Glomerular visceral epithelial cell (primary cell): ENCODE results near the gene CCDC54.

Experiments
- DNase-seq: peaks from one replicate; pipeline ENCODE4 v3.0.0-alpha.2; 2016; ENCODE audit errors: extremely low spot score

CCDC54 gene

GRCh38 chr3:107392549-107393165, 15.4 kb downstream of the CCDC54 start:
- DNase-seq = no peak

GRCh38 chr3:107394502-107394901, 17.3 kb downstream of the CCDC54 start:
- DNase-seq = no peak

GRCh38 chr3:107395066-107395465, 17.8 kb downstream of the CCDC54 start:
- no peak for DNase-seq

- DNase-seq = no peak
Measured at GRCh38 chr3:107401301-107401700, 24.1 kb downstream of the CCDC54 start.

- no peak for DNase-seq
Measured at GRCh38 chr3:107402214-107402613, 25.0 kb downstream of the CCDC54 start.

GRCh38 chr3:107404727-107405469, 27.7 kb downstream of the CCDC54 start:
- peak; percentile 11 for DNase-seq

- no peak for DNase-seq
Measured at GRCh38 chr3:107407355-107407754, 30.1 kb downstream of the CCDC54 start.

- no peak for DNase-seq
Measured at GRCh38 chr3:107408513-107408912, 31.3 kb downstream of the CCDC54 start.

GRCh38 chr3:107409365-107409764, 32.1 kb downstream of the CCDC54 start:
- DNase-seq = no peak

- DNase-seq = no peak
Measured at GRCh38 chr3:107410606-107411005, 33.4 kb downstream of the CCDC54 start.

GRCh38 chr3:107411056-107411455, 33.8 kb downstream of the CCDC54 start:
- DNase-seq = no peak

- DNase-seq = no peak
Measured at GRCh38 chr3:107411779-107412178, 34.5 kb downstream of the CCDC54 start.

GRCh38 chr3:107412376-107412775, 35.1 kb downstream of the CCDC54 start:
- DNase-seq = no peak

GRCh38 chr3:107413264-107413663, 36.0 kb downstream of the CCDC54 start:
- DNase-seq = no peak

- no peak for DNase-seq
Measured at GRCh38 chr3:107414325-107414964, 37.2 kb downstream of the CCDC54 start.

- DNase-seq = no peak
Measured at GRCh38 chr3:107416138-107416537, 38.9 kb downstream of the CCDC54 start.

GRCh38 chr3:107416886-107417285, 39.6 kb downstream of the CCDC54 start:
- no peak for DNase-seq

GRCh38 chr3:107421170-107421792, 44.0 kb downstream of the CCDC54 start:
- peak; percentile 58 for DNase-seq

GRCh38 chr3:107421881-107422280, 44.6 kb downstream of the CCDC54 start:
- no peak for DNase-seq

GRCh38 chr3:107425033-107425432, 47.8 kb downstream of the CCDC54 start:
- no peak for DNase-seq

GRCh38 chr3:107426223-107426622, 49.0 kb downstream of the CCDC54 start:
- no peak for DNase-seq
